ENCODE data around the gene SPATA6. TPM values are rescaled to one million over a fixed set of nuclear protein-coding genes. Genes with fewer than 3 reads are reported as not detected.

The SPATA6 gene
- total RNA-seq, 4 donors from 2014 or later, result 20.9 to 41.5 (median 34.0) TPM

GRCh38 chr1:48415050-48415449 is 57.0 kb downstream of the SPATA6 start:
- Histone ChIP-seq H3K36me3 (no peaks in the 10 kb centered on the region), H3K4me1 (no peaks in the 10 kb centered on the region), H3K4me3 (replicated peaks in 1 of 3) (no peak overlapping the region), H3K27ac (no peak overlapping the region), H3K9me3 (no peaks in the 10 kb centered on the region), H3K27me3 (no peaks in the 10 kb centered on the region)
- WGBS, 2 donors, result 86 to 90% methylated on average over 4 of the region's 4 CpGs
- no peak for DNase-seq
- intact Hi-C loops (cut with DNase I), result no loop called here
- TF ChIP-seq CTCF (IDR thresholded peaks at IDR 0.05), result no peak
- TF ChIP-seq POLR2A (IDR thresholded peaks at IDR 0.05), result no peak

DNA sequence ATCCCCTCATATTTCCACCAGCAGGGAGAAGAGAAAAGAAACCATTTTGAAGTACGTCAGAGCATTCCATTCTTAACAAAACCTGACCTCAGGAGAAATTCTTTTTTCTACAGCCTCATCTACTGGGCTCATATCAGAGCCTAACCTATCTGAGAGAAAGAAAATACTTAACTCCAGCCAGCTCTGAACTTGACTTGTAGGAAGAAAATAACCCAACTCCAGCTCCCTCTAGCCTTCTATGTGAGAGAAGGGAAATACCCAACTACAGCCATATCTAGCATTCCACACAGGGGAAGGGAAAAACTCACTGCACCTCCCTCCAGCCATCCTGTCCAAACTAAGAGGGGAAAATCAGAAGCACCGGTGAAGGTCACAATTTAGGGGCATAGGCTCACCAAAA is 57.7 kb downstream of the SPATA6 start:
- intact Hi-C loops (cut with DNase I), result no loop called here
- 55 to 57% methylated on average over 2 of the region's 2 CpGs for WGBS, 2 donors

GRCh38 chr1:48405940-48406339 is 66.1 kb downstream of the SPATA6 start:
- H3K27me3 ChIP-seq, result no peaks in the 10 kb centered on the region
- no peak for TF ChIP-seq POLR2A (IDR thresholded peaks at IDR 0.05)
- TF ChIP-seq CTCF (IDR thresholded peaks at IDR 0.05), result no peak
- no peaks in the 10 kb centered on the region for H3K4me1 ChIP-seq
- H3K9me3 ChIP-seq, result no peaks in the 10 kb centered on the region
- no peaks in the 10 kb centered on the region for H3K36me3 ChIP-seq
- intact Hi-C loops (cut with DNase I), result no loop called here
- no peak overlapping the region for H3K4me3 ChIP-seq (replicated peaks in 1 of 3)
- H3K27ac ChIP-seq, result no peak overlapping the region
- no peak for DNase-seq
- WGBS, 2 donors, result 100% methylated on average over 2 of the region's 2 CpGs

More for the DNA sequence above, 57.7 kb downstream of the SPATA6 start:
- no peaks in the 10 kb centered on the region for H3K27me3 ChIP-seq
- H3K27ac ChIP-seq, result no peak overlapping the region
- H3K4me1 ChIP-seq, result no peaks in the 10 kb centered on the region
- no peak overlapping the region for H3K4me3 ChIP-seq (replicated peaks in 1 of 3)
- no peaks in the 10 kb centered on the region for H3K36me3 ChIP-seq
- TF ChIP-seq POLR2A (IDR thresholded peaks at IDR 0.05) (no peak), CTCF (IDR thresholded peaks at IDR 0.05) (no peak)
- H3K9me3 ChIP-seq, result no peaks in the 10 kb centered on the region
- no peak for DNase-seq

- 33 to 34% methylated on average over 1 of the region's 1 CpG for WGBS, 2 donors
- H3K4me1 ChIP-seq, result no peaks in the 10 kb centered on the region
- peak; percentile 38 to 45 for DNase-seq
- no peak overlapping the region for H3K4me3 ChIP-seq (replicated peaks in 1 of 3)
- no peaks in the 10 kb centered on the region for H3K9me3 ChIP-seq
- no peak overlapping the region for H3K27ac ChIP-seq
- intact Hi-C loops (cut with DNase I), result no loop called here
- TF ChIP-seq CTCF (IDR thresholded peaks at IDR 0.05) (no peak), POLR2A (IDR thresholded peaks at IDR 0.05) (no peak)
- no peaks in the 10 kb centered on the region for H3K36me3 ChIP-seq
- no peaks in the 10 kb centered on the region for H3K27me3 ChIP-seq
These were observed 66.6 kb downstream of the SPATA6 start for GRCh38 chr1:48405400-48405799.

DNA sequence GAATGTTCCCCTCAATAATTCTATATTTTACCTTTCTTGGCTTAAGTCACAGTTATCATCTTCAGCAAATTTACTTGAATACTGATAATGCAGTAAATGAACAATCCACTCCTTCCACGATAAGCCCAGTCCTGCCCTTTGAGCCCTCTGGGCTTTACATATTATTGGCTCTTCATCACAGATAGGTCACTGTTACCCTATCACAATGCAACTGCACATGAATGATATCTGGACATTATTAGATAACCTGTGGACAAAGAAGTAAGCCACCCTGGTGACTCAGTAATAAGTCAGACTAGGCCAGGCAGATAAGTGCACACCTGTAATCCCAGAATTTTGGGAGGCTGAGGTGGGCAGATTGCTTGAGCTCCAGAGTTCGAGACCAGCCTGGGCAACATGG is 69.4 kb downstream of the SPATA6 start:
- intact Hi-C loops (cut with DNase I), result no loop called here
- DNase-seq, result no peak
- no peak overlapping the region for H3K4me3 ChIP-seq (replicated peaks in 1 of 3)
- no peak overlapping the region for H3K27ac ChIP-seq
- TF ChIP-seq CTCF (IDR thresholded peaks at IDR 0.05) (no peak), POLR2A (IDR thresholded peaks at IDR 0.05) (no peak)
- WGBS, 2 donors, result 90 to 92% methylated on average over 2 of the region's 2 CpGs
- no peaks in the 10 kb centered on the region for H3K9me3 ChIP-seq
- H3K27me3 ChIP-seq, result no peaks in the 10 kb centered on the region
- no peaks in the 10 kb centered on the region for H3K4me1 ChIP-seq
- H3K36me3 ChIP-seq, result no peaks in the 10 kb centered on the region
